HG03025 (cell line): ENCODE results near the gene TRAF5.
"Not testable (repeated sequence)": the region's sequence is repeated elsewhere in the genome, so short reads cannot be mapped to it uniquely, and the experiment has no call there.

Source experiments
- ATAC-seq: cut with Tn5 transposase; IDR thresholded peaks from one replicate; pipeline ENCODE4 v1.9.1; 2021; ENCODE audit warnings: mild to moderate bottlenecking, moderate library complexity; ENCODE audit not compliant: unreplicated experiment, low FRiP score

The TRAF5 gene

GRCh38 chr1:211376807-211377470, 50.3 kb downstream of the TRAF5 start:
- ATAC-seq = no peak

GRCh38 chr1:211377539-211378450, 51.2 kb downstream of the TRAF5 start:
- no peak for ATAC-seq

- ATAC-seq = no peak
Measured at GRCh38 chr1:211378844-211379243, 52.2 kb downstream of the TRAF5 start.

GRCh38 chr1:211379446-211379845, 52.8 kb downstream of the TRAF5 start:
- no peak for ATAC-seq

- ATAC-seq = no peak
Measured at GRCh38 chr1:211381481-211382181, 55.0 kb downstream of the TRAF5 start.

- no peak for ATAC-seq
Measured at GRCh38 chr1:211382182-211382713, 55.6 kb downstream of the TRAF5 start.

GRCh38 chr1:211382714-211383480, 56.3 kb downstream of the TRAF5 start:
- peak; percentile 94 for ATAC-seq

- no peak for ATAC-seq
Measured at GRCh38 chr1:211384524-211384923, 57.9 kb downstream of the TRAF5 start.

GRCh38 chr1:211386921-211387320, 60.3 kb downstream of the TRAF5 start:
- no peak for ATAC-seq

GRCh38 chr1:211390829-211391228, 64.2 kb downstream of the TRAF5 start:
- ATAC-seq = not testable (repeated sequence)

GRCh38 chr1:211393203-211393602, 66.6 kb downstream of the TRAF5 start:
- ATAC-seq = no peak

GRCh38 chr1:211398266-211398930, 71.8 kb downstream of the TRAF5 start:
- ATAC-seq = not testable (repeated sequence)

GRCh38 chr1:211399851-211400393, 73.3 kb downstream of the TRAF5 start:
- not testable (repeated sequence) for ATAC-seq

GRCh38 chr1:211401751-211402150, 75.1 kb downstream of the TRAF5 start:
- not testable (repeated sequence) for ATAC-seq

GRCh38 chr1:211406086-211406485, 79.5 kb downstream of the TRAF5 start:
- not testable (repeated sequence) for ATAC-seq

GRCh38 chr1:211407749-211408148, 81.1 kb downstream of the TRAF5 start:
- ATAC-seq = not testable (repeated sequence)

GRCh38 chr1:211411639-211412038, 85.0 kb downstream of the TRAF5 start:
- no peak for ATAC-seq

- no peak for ATAC-seq
Measured at GRCh38 chr1:211415700-211416099, 89.1 kb downstream of the TRAF5 start.

GRCh38 chr1:211416246-211416627, 89.6 kb downstream of the TRAF5 start:
- ATAC-seq = peak; percentile 63
